ENCODE results near the gene TOP2B. TPM values are rescaled to one million over a fixed set of nuclear protein-coding genes. Genes with fewer than 3 reads are reported as not detected.

TOP2B gene
- total RNA-seq, 6 experiments from 2014 or later, result 26.3 to 42.3 (median 33.5) TPM

DNA sequence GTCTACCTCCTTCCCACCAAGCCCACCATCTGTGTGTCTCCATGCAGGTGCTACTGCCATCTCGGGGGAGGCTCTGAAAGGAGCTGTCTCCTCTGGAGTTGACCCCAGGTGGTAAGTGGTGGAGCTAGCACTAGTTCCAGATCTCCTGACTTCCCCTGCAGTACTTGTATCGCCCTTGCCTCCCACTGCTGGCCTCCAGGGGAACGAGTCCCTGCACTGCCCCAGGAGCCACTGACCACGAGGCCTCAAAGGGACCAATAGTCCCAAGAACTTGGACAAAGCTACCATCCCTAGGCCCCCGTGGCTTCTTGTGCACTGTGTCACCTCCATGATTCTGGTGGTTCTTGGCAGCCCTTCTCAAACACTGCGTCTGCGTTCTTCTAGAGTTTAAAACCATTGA, 98.9 kb downstream of the TOP2B start:
- 80% methylated on average over 5 of the region's 7 CpGs for WGBS (ENCODE audit: insufficient coverage, low coverage, low lambda C conversion rate, missing lambda C conversion rate)

GRCh38 chr3:25564075-25564474, 100.6 kb downstream of the TOP2B start:
- no peaks in the 10 kb centered on the region for H3K9me3 ChIP-seq
- intact Hi-C loops (cut with DNase I), result no loop called here
- WGBS (ENCODE audit: insufficient coverage, low coverage, low lambda C conversion rate, missing lambda C conversion rate), result 93% methylated on average over 2 of the region's 4 CpGs
- H3K36me3 ChIP-seq, result no peaks in the 10 kb centered on the region
- no peak overlapping the region for H3K27ac ChIP-seq
- TF ChIP-seq, protein P1, sequence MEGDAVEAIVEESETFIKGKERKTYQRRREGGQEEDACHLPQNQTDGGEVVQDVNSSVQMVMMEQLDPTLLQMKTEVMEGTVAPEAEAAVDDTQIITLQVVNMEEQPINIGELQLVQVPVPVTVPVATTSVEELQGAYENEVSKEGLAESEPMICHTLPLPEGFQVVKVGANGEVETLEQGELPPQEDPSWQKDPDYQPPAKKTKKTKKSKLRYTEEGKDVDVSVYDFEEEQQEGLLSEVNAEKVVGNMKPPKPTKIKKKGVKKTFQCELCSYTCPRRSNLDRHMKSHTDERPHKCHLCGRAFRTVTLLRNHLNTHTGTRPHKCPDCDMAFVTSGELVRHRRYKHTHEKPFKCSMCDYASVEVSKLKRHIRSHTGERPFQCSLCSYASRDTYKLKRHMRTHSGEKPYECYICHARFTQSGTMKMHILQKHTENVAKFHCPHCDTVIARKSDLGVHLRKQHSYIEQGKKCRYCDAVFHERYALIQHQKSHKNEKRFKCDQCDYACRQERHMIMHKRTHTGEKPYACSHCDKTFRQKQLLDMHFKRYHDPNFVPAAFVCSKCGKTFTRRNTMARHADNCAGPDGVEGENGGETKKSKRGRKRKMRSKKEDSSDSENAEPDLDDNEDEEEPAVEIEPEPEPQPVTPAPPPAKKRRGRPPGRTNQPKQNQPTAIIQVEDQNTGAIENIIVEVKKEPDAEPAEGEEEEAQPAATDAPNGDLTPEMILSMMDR (IDR thresholded peaks at IDR 0.05), result no peak
- TF ChIP-seq POLR2A (IDR thresholded peaks at IDR 0.05), result no peak
- H3K4me1 ChIP-seq, result no peaks in the 10 kb centered on the region
- no peak for DNase-seq
- ATAC-seq, result no peak
- no peaks in the 10 kb centered on the region for H3K27me3 ChIP-seq
- H3K4me3 ChIP-seq, result no peak overlapping the region

More for the DNA sequence above, 98.9 kb downstream of the TOP2B start:
- no peak for ATAC-seq
- TF ChIP-seq POLR2A (IDR thresholded peaks at IDR 0.05), result no peak
- TF ChIP-seq, protein P1 (IDR thresholded peaks at IDR 0.05), result no peak
- no peak overlapping the region for H3K4me3 ChIP-seq
- H3K9me3 ChIP-seq, result no peaks in the 10 kb centered on the region
- H3K27ac ChIP-seq, result no peak overlapping the region
- H3K4me1 ChIP-seq, result no peaks in the 10 kb centered on the region
- intact Hi-C loops (cut with DNase I), result no loop called here
- H3K36me3 ChIP-seq, result no peaks in the 10 kb centered on the region
- no peak for DNase-seq
- no peaks in the 10 kb centered on the region for H3K27me3 ChIP-seq

DNA sequence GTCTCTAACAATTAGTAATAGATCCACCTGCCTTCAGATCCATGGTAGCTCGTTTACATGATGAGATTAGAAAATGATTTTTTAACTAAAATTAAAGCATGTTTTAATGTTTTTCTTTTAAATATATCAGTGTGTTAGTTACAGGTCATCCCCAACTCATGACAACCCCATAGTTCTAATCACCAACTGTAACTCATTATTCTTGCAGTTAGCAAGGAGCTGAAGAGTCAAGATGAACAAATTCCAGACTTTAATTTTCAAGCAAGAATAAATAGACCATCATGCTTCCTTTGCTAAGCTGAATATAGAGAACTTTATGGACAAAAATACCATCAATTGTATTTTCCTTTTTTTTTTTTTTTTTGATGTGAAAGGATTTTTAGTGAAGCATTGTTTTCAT, 101.1 kb downstream of the TOP2B start:
- Histone ChIP-seq H3K4me3 (no peak overlapping the region), H3K36me3 (no peaks in the 10 kb centered on the region), H3K27me3 (no peaks in the 10 kb centered on the region), H3K9me3 (no peaks in the 10 kb centered on the region), H3K4me1 (no peaks in the 10 kb centered on the region), H3K27ac (no peak overlapping the region)
- DNase-seq (no peak), ATAC-seq (no peak)
- WGBS (ENCODE audit: insufficient coverage, low coverage, low lambda C conversion rate, missing lambda C conversion rate), result 33% methylated on average over 1 of the region's 1 CpG
- TF ChIP-seq, protein P1 (IDR thresholded peaks at IDR 0.05), result no peak
- no peak for TF ChIP-seq POLR2A (IDR thresholded peaks at IDR 0.05)
- intact Hi-C loops (cut with DNase I), result no loop called here

GRCh38 chr3:25558796-25559195, 105.9 kb downstream of the TOP2B start:
- no peak overlapping the region for H3K4me3 ChIP-seq
- H3K4me1 ChIP-seq, result peaks cover 0 to 8% (median 0%) of the 10 kb centered on the region in 4 donors
- ATAC-seq (no peak), DNase-seq (no peak)
- no peak for TF ChIP-seq POLR2A (IDR thresholded peaks at IDR 0.05)
- TF ChIP-seq, protein P1 (IDR thresholded peaks at IDR 0.05), result no peak
- no peaks in the 10 kb centered on the region for H3K9me3 ChIP-seq
- no peak overlapping the region for H3K27ac ChIP-seq
- 81% methylated on average over 6 of the region's 6 CpGs for WGBS (ENCODE audit: insufficient coverage, low coverage, low lambda C conversion rate, missing lambda C conversion rate)
- no peaks in the 10 kb centered on the region for H3K27me3 ChIP-seq
- H3K36me3 ChIP-seq, result no peaks in the 10 kb centered on the region
- intact Hi-C loops (cut with DNase I), result no loop called here

- intact Hi-C loops (cut with DNase I), result no loop called here
- no peak overlapping the region for H3K27ac ChIP-seq
- ATAC-seq, result peak in 2 of 4 donors; percentile 20 to 45
Measured at GRCh38 chr3:25558121-25558520, 106.6 kb downstream of the TOP2B start.

More at GRCh38 chr3:25558121-25558520, 106.6 kb downstream of the TOP2B start:
- no peak for DNase-seq
- Histone ChIP-seq H3K4me3 (no peak overlapping the region), H3K36me3 (no peaks in the 10 kb centered on the region), H3K9me3 (no peaks in the 10 kb centered on the region), H3K4me1 (peaks cover 0 to 8% (median 0%) of the 10 kb centered on the region in 4 donors), H3K27me3 (no peaks in the 10 kb centered on the region)
- TF ChIP-seq, protein P1 (IDR thresholded peaks at IDR 0.05), result no peak
- no peak for TF ChIP-seq POLR2A (IDR thresholded peaks at IDR 0.05)
- WGBS (ENCODE audit: insufficient coverage, low coverage, low lambda C conversion rate, missing lambda C conversion rate), result 56% methylated on average over 5 of the region's 5 CpGs
